Urothelium cell line (cell line): ENCODE data around the gene SFPQ.
"Not testable (repeated sequence)": the region's sequence is repeated elsewhere in the genome, so short reads cannot be mapped to it uniquely, and the experiment has no call there.

Source experiments
- DNase-seq: peaks from one replicate; pipeline ENCODE4 v3.0.0; 2011; ENCODE audit warnings: low spot score, mixed read lengths
- FAIRE-seq: peaks from 2 replicates; lab custom pipeline; 2011; peaks lifted over from hg19 to GRCh38; lab: Jason Lieb, UNC

Gene SFPQ

DNA sequence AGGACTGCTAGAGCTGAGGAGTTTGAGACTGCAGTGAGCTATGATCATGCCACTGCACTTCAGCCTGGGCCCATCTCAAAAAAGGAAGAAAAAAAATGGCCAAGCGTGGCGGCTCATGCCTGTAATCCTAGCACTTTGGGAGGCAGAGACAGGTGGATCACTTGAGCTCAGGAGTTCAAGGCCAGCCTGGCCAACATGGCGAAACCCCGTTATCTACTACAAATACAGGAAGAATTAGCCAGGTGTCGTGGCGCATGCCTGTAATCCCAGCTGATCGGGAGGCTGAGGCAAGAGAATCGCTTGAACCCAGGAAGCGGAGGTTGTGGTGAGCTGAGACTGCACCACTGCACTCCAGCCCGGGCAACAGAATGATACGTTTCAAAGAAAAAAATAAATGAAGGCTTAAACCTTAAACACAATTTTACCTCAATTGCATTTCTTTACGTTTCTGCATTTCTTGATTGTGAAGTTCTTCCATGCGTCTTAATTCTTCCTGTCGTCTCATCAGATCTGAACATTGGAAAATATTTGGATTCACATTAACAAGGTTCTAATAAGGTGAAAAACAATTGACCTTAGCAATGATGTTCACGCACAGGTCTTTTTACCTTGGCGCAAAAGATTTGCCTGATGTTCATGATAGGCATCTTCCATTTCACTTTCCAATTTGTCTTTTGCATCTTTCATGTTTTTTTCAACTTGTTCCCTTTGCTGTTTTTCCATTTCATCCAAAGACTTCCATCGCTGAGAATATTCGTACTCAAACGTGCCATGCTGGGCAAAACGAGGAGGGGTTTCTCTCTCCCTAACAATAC lies 4.2 kb downstream of the SFPQ start:
- no peak for DNase-seq
- no peak for FAIRE-seq

DNA sequence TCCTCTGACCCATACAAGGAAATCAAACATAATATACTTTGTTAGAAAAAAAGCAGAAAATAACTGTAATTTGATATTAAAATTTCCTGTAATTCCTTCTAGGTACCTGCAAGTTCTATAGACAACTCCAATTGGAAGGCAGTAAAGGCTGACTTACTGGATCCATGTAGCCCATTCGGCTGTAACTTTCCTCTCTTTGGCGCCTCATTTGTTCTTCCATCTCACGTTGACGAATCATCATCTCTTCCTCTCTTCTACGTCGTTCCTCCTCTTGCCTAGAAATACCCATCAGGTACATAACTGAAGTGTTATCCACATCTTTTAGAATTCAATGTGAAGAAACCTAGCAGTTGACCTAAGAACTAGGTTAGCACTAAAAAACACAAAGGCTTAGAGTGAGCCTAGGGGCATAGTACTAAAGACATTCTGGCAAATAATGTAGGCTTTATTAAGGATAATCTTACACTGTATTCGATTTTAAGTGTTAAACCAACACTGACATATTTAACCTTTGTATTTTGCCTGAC lies 5.1 kb downstream of the SFPQ start:
- no peak for FAIRE-seq

DNA sequence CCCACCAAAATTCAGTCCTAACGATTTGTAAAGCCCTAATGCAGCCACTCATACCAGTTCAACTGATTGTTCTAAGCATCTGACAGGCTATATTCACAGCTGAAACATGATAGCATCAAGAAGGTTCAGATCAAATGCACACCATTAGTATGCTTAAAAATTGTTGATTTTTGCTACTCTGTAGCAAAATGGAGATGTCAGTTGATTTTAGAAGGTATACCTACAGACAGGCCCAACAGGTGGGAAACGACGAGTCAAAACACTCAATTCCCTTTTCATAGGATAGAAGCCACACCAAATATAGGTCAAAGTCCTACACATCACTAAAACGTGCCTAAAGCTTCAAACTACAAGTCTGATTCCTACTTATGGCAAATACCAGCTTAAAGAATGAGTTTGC lies 6.7 kb downstream of the SFPQ start:
- DNase-seq = no peak
- FAIRE-seq = no peak

More for the DNA sequence above, 5.1 kb downstream of the SFPQ start:
- DNase-seq = no peak

DNA sequence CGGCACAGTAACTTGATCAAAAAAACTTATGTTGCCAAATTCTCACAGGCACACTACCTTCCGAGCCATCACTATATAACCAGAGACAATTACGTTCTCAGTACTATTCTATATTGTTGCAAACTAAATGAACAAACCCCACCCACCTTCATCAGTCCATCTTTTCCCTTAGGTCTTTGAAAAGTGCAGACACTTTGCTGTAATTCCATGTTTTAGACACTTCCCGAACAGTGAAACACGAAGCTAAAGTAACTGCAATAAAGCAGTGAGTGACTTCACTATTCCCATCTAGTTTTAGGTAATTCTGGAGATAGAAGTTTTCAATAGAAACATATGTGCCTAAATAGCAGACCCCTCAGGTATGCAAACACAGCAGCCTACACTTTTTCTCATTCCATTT lies 7.7 kb downstream of the SFPQ start:
- DNase-seq (no peak), FAIRE-seq (no peak)

DNA sequence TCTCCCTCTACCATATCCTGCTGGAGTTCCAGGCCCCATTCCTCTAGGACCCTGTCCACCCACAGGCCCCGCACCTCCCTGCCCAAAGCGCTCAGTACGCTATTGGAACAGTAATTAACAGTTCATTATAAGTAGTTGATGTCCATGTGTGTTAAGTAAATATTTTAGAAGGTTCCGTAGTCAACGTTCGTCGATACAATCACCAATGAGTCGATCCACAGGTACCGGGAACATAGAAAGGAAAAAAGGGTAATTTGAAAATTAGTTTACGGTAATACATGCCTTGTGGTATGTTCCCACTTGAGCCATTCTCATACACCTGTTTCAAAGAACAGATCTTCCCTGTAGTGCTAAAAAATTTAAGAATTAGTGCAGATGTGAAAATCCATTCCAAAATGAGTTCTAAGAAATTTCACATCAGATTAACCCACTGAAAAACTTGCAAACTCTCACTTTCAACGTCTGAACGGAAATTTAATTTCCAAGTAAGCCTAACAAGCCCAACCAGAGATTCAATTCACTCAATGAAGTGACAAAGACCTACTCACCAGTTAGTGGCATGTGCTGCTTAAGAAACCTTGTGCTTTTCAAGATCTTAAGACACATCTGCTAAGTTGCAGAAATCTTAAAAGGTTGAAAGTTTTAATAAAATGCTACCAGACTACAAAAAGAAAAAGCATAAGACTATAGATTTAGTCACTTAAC lies 8.3 kb downstream of the SFPQ start:
- FAIRE-seq = no peak

DNA sequence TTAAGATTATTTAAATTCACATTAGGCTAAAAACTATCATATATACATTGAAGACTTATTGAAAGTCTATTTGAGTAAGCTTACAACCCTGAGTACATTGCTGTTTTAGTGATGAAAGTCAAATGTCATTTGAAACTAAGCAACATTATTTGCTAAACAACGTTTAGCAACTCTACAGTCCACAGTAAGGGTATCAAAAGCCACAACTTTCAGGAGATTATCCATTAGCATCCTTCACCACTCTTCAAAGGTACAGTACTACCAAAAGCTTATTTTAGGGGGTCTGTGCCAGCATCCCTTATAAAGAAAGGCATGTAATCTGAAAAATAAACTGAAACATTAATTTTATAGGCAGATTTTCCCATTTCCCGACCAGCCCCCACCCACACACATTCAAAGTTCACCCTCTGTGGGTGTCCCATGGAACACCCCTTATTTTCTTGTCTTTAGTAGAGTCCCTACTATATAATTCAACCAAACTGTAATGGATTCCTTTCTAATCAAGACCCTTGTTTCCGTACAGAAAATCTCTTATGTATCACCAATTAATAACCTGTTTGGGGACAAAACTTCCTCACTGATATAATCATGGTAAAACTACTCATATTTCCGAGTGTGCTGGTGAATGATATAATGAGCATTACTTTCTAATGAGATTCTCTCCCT lies 11.0 kb downstream of the SFPQ start:
- DNase-seq = no peak
- FAIRE-seq = no peak

More for the DNA sequence above, 8.3 kb downstream of the SFPQ start:
- no peak for DNase-seq

DNA sequence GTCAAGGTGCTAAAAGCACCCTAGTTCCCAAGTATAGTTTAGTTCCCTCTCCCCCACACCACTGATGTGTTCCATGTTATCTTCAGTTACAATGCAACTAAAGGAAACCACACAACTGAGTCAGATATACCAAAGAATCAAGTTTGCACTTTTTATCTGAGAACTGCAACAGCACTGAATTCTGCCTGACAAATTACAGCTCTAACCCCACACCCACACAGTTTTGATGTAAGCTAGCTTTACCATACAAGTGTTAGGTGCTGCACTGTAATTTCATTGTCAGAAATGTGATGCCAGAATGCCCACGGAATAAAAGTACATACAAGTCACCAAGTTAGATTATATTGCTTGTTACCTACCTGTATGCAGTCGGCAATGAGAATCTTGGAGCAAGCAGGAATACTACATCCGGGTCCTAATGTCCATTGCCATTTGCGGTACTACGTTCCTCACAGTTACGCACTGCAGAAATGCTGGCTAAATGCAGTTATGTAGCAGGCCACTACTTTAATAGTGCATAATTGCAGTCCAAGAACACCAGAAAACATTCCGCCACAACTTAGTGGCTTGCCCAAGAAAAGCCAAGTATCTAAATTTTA lies 12.1 kb downstream of the SFPQ start:
- DNase-seq (no peak), FAIRE-seq (no peak)

DNA sequence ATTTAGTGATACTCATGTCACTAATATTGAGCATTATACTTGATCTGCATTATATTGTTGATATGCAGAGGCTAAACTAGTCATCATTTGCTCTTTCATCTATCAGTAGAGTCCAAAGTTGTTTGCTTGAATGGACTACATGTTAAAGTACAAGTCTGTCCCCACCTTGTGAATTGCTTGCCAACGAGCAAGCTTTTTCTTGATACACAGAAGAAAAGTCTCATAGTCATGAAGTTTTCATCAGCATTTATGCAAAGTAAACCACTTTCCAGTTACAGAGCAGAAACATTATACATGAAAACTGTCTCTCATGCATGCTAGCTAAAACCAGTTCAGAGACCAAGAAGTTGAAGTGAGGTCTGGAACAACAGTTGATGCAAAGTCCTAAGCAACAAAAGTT lies 13.0 kb downstream of the SFPQ start:
- FAIRE-seq = no peak

DNA sequence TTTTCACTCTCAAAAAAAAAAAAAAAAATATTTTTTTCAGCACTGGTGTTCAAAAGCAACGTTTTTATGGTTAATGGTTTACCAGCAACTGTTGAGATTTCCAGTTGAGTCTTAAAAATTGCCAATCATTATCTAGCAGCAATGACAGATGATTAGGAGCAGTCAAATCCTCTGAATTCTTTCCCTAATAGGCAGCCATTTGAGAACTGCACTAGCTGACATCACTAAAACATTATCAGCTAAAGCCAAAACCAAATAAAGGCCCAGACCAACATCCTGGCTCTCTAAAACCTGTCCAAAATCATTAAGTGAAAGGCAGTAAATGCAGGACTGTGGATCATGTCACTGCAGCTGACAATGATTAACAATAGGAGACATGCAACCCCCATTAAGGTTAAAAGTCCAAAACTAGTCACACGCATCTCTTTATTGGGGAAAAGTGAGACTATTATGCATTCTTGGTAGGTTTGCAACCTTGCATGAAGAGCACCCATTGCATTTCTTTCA lies 14.0 kb downstream of the SFPQ start:
- no peak for FAIRE-seq
- DNase-seq = no peak

More for the DNA sequence above, 13.0 kb downstream of the SFPQ start:
- no peak for DNase-seq

DNA sequence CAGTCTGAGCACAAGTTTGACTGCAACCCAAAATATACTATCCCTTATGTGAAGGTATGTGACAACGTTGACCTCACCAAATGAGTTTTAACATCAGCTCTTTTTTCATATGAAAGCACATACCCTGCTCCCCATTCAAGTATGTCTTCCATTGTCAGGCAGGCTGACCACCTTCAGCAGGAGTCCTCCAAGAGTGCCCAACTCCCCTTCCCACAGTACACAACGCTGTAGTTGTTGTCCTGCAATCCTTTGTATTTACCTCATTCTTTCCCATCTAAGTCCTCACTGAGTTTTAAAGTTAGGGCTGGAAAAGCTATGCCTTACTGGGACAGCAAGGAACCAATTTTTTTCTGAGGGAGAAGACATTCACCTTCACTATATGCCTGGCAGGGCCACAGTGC lies 14.7 kb downstream of the SFPQ start:
- no peak for FAIRE-seq
- no peak for DNase-seq

DNA sequence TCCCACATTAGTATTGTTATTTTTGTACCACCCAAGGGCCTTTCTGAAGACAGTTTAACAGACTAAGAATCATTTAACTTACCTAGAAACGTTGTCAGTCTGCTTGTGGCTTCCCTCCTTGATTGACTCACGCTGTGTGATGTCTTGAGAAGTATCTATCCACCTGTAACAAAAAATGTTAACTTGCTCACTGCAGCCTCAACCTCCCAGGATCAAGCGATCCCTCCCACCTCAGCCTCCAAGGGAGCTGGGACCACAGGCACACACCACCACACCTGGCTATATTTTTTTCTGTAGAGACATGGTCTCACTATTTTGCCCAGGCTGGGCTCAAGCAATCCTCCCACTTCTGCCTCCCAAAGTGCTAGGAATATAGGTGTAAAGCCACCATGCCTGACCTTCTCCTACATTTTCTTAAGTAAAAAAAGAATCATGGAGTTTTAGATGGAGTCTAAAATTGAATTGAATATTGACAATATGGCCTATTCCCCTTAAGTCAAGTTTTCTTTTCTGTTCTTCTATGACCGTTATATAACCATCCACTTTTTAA lies 15.6 kb downstream of the SFPQ start:
- FAIRE-seq = no peak
- DNase-seq = no peak

DNA sequence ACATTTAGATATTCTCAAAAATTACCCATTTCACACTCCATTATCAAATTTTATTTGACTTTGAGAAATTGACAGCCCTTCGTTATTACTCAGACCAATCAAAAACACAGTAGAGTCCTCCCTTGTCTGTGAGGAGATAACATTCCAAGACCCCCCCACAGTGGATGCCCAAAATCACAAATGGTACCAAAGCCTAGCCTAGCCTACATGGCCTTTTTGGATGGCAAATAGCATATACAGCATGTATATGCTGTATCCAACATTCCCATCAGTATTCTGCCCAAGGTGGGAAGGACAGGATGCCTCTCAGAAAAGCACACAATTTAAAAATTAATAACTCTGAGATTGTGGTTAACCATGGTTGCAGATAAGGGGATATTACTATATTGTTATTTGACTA lies 17.3 kb downstream of the SFPQ start:
- DNase-seq (no peak), FAIRE-seq (no peak)

DNA sequence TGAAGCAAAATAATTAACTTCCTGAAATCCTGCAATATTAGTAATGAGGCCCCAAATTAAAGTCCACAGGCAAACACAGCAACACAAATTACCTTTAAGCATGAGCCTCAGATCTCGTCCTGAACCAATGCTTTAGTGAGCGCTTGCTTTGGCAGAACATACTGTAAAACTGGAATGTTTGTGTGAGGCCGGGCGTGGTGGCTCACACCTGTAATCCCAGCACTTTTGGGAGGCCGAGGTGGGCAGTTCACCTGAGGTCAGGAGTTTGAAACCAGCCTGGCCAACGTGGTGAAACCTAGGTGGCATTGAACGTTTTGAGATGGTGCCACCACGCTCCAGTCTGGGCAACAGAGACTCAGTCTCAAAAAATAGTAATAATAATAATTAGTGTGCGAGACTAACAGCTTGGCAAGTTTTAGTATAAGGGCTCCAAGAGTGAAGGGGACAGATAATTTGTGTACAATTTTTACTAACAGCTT lies 17.8 kb downstream of the SFPQ start:
- DNase-seq (no peak), FAIRE-seq (no peak)

DNA sequence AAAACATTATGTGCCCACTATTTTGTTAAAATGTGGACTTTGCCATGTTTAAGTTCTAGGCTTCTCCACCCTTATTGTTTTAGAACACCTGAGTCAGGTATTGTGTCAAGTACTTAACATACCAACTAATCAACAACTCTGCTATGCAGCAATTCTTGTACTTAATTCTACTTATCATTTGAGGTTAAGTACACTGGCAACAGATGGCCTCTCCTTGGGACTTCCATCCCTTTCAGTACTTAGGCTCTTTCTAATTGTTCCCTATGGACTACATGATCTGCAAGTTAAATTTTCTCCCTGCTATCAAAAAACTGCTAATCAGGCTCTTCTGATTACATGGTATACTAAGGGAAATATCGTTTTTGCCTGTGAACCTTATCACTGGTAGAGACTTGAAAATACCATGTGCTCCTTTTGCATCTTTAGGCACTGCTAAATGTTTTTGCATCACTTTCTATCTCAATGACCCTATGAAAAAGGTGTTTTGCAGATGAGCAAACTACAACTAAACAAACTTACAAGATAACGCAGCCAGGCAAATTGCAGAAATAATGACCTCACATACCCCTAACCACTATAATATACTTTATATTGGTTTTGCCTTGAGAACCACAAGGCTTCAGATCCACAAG lies 18.9 kb downstream of the SFPQ start:
- FAIRE-seq = no peak
- no peak for DNase-seq

DNA sequence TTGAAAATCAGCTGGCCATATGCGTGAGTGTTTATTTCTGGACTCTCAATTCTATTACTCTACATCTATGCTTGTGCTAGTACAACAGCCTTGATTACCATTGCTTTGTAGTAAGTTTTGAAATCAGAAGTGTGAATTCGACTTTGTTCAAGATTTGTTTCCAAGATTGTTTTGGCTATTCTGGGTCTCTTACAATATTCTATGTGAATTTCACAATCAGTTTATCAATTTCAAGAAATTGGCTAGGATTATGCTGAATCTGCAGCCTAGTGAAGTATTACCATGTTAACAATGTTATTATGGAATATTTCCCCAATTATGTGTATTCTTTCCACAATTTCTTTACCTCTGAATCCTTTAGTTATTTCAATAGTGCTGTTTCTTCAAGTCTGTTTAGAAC lies 19.5 kb downstream of the SFPQ start:
- FAIRE-seq (no peak), DNase-seq (no peak)

DNA sequence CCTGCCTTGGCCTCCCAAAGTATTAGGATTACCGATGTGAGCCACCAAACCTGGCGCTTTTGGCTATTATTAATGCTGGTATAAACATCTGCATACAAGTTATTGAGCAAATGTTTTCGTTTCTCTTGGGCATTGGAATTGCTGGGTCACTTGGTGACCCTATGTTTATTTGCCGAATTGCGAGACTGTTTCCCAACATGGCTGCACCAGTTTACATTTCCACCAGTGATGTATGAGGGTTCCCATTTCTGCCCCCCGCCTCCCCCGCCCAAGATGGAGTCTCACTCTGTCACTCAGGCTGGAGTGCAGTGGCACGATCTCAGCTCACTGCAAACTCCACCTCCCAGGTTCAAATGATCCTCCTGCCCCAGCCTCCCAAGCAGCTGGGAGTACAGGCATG lies 20.9 kb downstream of the SFPQ start:
- FAIRE-seq = no peak
- no peak for DNase-seq

DNA sequence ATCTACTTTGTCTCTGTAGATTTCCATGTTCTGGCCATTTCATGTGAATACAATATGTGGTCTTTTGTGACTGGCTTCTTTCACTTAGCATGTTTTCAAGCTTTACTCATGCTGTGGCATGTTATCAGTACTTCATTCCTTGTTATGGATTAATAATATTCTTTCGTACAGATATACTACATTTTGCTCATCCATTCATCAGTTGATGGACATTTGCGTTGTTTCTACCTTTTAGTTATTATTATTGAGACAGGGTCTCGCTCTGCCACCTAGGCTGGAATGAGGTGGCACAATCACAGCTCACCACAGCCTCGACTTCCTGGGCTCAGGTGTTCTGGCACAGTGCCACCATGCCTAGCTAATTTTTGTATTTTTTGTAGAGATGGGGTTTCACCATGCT lies 21.4 kb downstream of the SFPQ start:
- FAIRE-seq (no peak), DNase-seq (no peak)

DNA sequence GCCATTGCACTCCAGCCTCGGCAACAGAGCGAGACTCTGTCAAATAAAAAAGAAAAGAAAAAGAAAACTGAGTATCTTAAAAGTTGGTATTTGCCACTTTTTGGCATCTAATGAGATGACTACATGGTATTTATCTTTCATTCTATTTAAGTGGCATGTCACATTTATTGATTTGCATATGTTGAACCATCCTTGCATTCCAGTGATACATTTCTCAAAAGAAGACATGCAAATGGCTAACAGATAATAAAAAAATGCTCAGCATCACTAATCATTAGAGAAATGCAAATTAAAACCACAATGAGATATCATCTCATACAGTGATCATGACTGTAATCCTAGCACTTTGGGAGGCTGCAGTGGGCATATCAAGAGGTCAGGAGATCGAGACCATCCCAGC lies 28.1 kb downstream of the SFPQ start:
- DNase-seq (no peak), FAIRE-seq (no peak)

DNA sequence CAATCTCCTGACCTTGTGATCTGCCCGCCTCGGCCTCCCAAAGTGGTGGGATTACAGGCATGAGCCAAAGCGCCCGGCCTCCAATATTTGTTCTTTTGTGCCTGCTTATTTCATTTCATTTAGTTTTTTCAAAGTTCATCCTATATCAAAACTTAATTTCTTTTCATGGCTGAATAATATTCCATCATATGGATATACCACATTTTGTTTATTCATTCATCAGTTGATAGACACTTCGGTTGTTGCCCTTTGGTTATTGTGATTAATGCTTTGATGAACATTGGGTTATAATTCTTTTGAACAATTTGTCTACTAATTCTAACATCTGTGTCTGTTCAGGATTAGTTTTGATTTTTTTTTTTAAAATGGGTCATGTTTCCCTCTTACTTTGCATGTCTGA lies 41.7 kb downstream of the SFPQ start:
- DNase-seq (no peak), FAIRE-seq (no peak)

DNA sequence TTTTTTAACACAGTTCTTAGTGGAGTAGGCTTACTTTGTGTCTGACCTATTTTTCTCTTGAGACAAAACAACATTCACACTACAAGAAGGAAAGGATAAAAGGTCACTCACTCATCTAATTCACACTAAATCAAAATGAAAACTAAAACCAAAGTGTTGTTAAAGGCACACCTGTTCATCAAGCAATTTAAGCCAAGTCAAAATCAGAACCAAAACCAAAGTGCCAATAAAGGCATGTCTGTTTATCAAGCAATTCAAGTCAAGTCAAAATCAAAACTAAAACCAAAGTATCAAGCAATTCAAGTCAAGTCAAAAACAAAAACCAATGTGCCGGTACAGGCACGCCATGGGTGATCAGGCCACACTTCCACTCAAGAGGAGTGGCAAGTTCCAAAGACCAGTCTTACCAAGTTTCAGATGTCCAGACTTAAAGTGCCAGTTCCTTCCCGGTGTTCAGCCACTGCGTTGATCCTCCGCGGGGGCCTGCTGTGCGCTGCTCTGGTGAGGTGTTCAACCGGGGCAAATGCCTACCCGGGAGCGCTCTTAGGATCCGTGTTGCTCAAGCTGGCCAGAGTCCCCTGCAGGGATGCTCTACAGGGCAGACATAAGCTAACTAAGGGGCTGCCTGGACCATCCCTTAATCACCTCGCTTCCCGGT lies 46.9 kb downstream of the SFPQ start:
- DNase-seq, FAIRE-seq: not testable (repeated sequence)
